ENCODE results near the gene ABHD17C. TPM values are rescaled to one million over a fixed set of nuclear protein-coding genes. Genes with fewer than 3 reads are reported as not detected.

ABHD17C gene
- polyA plus RNA-seq, 2 of the 4 experiments (the other 2 are of a cell fraction), result 14.0 to 23.7 TPM

DNA sequence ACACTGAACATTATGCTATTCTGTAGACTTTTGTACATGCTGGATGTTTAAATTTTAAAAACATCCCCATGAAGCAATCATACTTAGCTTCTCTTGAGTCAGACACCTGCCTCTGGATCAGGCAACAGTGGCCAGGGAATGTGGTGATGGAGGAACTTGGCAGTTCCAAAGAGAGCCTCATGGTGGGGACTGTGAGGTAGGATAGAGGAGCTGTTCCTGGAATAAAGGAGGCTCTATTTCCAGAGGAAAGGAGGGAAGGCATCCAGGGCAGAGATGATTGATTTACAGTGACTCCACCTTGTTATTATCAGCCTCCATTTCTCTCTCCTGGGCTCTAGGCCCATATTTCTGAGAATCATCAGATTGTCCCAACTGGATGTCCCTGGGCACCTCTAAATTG, 35.0 kb upstream of the ABHD17C start:
- no peaks in the 10 kb centered on the region for H3K9me3 ChIP-seq
- DNase-seq (ENCODE audit: low read depth in 1 of 2, low spot score in 1 of 2) (peak; percentile 55 to 63), FAIRE-seq (peak; percentile 63), ATAC-seq (peak; percentile 98 to 100)
- no peak overlapping the region for H3K27ac ChIP-seq
- no peaks in the 10 kb centered on the region for H3K4me1 ChIP-seq
- TF ChIP-seq NFE2L2 (conservative IDR thresholded peaks at IDR 0.05; ENCODE audit: low read length), result no peak
- TF ChIP-seq KDM5A (IDR thresholded peaks at IDR 0.05), result no peak
- no peak for TF ChIP-seq HES2 (IDR thresholded peaks at IDR 0.05)
- TF ChIP-seq ESRRA (IDR thresholded peaks at IDR 0.05; ENCODE audit: borderline replicate concordance, low read length), result no peak
- TF ChIP-seq, protein P1, sequence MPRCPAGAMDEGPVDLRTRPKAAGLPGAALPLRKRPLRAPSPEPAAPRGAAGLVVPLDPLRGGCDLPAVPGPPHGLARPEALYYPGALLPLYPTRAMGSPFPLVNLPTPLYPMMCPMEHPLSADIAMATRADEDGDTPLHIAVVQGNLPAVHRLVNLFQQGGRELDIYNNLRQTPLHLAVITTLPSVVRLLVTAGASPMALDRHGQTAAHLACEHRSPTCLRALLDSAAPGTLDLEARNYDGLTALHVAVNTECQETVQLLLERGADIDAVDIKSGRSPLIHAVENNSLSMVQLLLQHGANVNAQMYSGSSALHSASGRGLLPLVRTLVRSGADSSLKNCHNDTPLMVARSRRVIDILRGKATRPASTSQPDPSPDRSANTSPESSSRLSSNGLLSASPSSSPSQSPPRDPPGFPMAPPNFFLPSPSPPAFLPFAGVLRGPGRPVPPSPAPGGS (IDR thresholded peaks at IDR 0.05), result no peak
- TF ChIP-seq POLR2A (IDR thresholded peaks at IDR 0.05; ENCODE audit: low read length), result no peak
- no peak for TF ChIP-seq CEBPB (IDR thresholded peaks at IDR 0.05)
- peak; percentile 66; the same call in 2 of the 3 replicates for TF ChIP-seq SMC3 (IDR thresholded peaks at IDR 0.05)
- peak; percentile 53 for TF ChIP-seq CTCF (IDR thresholded peaks at IDR 0.05)
- TF ChIP-seq BHLHE40 (IDR thresholded peaks at IDR 0.05; ENCODE audit: low read depth, low read length), result no peak
- TF ChIP-seq, protein P2, sequence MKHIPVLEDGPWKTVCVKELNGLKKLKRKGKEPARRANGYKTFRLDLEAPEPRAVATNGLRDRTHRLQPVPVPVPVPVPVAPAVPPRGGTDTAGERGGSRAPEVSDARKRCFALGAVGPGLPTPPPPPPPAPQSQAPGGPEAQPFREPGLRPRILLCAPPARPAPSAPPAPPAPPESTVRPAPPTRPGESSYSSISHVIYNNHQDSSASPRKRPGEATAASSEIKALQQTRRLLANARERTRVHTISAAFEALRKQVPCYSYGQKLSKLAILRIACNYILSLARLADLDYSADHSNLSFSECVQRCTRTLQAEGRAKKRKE (CRISPR knock-in tag; IDR thresholded peaks at IDR 0.05; ENCODE audit: low read depth), result no peak
- TF ChIP-seq HOXA7 (CRISPR knock-in tag; IDR thresholded peaks at IDR 0.05), result no peak
- no peak for TF ChIP-seq RARB (CRISPR knock-in tag; IDR thresholded peaks at IDR 0.05)
- TF ChIP-seq, protein P3, sequence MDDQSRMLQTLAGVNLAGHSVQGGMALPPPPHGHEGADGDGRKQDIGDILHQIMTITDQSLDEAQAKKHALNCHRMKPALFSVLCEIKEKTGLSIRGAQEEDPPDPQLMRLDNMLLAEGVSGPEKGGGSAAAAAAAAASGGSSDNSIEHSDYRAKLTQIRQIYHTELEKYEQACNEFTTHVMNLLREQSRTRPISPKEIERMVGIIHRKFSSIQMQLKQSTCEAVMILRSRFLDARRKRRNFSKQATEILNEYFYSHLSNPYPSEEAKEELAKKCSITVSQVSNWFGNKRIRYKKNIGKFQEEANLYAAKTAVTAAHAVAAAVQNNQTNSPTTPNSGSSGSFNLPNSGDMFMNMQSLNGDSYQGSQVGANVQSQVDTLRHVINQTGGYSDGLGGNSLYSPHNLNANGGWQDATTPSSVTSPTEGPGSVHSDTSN (IDR thresholded peaks at IDR 0.05), result no peak
- peak; percentile 60 to 73 for TF ChIP-seq RAD21 (conservative IDR thresholded peaks at IDR 0.05 in 1 of 2, IDR thresholded peaks at IDR 0.05 in 1 of 2)
- no peak for TF ChIP-seq EHMT2 (IDR thresholded peaks at IDR 0.05; ENCODE audit: low read depth)
- no peak for TF ChIP-seq RCOR1 (IDR thresholded peaks at IDR 0.05; ENCODE audit: low read depth, low read length)
- POLR2A ChIA-PET, result no interaction called here
- H3K4me3 ChIP-seq, result no peak overlapping the region
- CTCF ChIA-PET, result interaction anchor here (0.6 to 5.5 kb wide), 42 partner anchors 9 to 326 kb away, joined by 3 to 67 read pairs (median 4); partner anchors contain the start of gene CEMIP
- H3K4me2 ChIP-seq, result no peak overlapping the region

- H3K27ac ChIP-seq, result no peak overlapping the region
- no peak for ATAC-seq
- ChIA-PET POLR2A (no interaction called here), CTCF (interaction anchor here (2.2 to 5.5 kb wide), 3 partner anchors 42 to 114 kb away, joined by 5 to 67 read pairs (median 26); no protein-coding TSS in a partner anchor)
- DNase-seq (ENCODE audit: low read depth in 1 of 2, low spot score in 1 of 2), result no peak
- 10% methylated on average over 1 of the region's 1 CpG for WGBS (ENCODE audit: missing lambda C conversion rate)
- H3K9me3 ChIP-seq, result no peaks in the 10 kb centered on the region
- FAIRE-seq, result no peak
- no peak overlapping the region for H3K4me3 ChIP-seq
- TF ChIP-seq KDM5A (IDR thresholded peaks at IDR 0.05), result no peak
- TF ChIP-seq CTCF (IDR thresholded peaks at IDR 0.05), result no peak
- TF ChIP-seq CBX2 (IDR thresholded peaks at IDR 0.05; ENCODE audit: borderline replicate concordance, low read depth), result no peak
- no peak for TF ChIP-seq JUNB (IDR thresholded peaks at IDR 0.05)
- TF ChIP-seq POLR2A (IDR thresholded peaks at IDR 0.05; ENCODE audit: low read length), result no peak
- TF ChIP-seq FOXS1 (CRISPR knock-in tag; IDR thresholded peaks at IDR 0.05), result no peak
- no peak for TF ChIP-seq ZC3H11A (IDR thresholded peaks at IDR 0.05)
- no peak for TF ChIP-seq ZFP36 (IDR thresholded peaks at IDR 0.05; ENCODE audit: borderline replicate concordance, partially characterized antibody)
- TF ChIP-seq ELK1 (IDR thresholded peaks at IDR 0.05; ENCODE audit: low read depth, low read length), result no peak
- no peak for TF ChIP-seq PHF8 (IDR thresholded peaks at IDR 0.05; ENCODE audit: borderline replicate concordance, low read depth)
- no peak for TF ChIP-seq FOSB (CRISPR knock-in tag; IDR thresholded peaks at IDR 0.05)
- no peak for TF ChIP-seq HOXA7 (CRISPR knock-in tag; IDR thresholded peaks at IDR 0.05)
- TF ChIP-seq TFCP2L1 (CRISPR knock-in tag; IDR thresholded peaks at IDR 0.05), result no peak
- H3K4me1 ChIP-seq, result no peaks in the 10 kb centered on the region
- no peak overlapping the region for H3K4me2 ChIP-seq
Measured at GRCh38 chr15:80662129-80662528, 33.0 kb upstream of the ABHD17C start.

Data from A549 (cell line).